Measurements from ENCODE around the gene GC. TPM values are rescaled to one million over a fixed set of nuclear protein-coding genes. Genes with fewer than 3 reads are reported as not detected.

Gene GC
- total RNA-seq, 1 experiment from 2014 or later: 1.9 TPM

DNA sequence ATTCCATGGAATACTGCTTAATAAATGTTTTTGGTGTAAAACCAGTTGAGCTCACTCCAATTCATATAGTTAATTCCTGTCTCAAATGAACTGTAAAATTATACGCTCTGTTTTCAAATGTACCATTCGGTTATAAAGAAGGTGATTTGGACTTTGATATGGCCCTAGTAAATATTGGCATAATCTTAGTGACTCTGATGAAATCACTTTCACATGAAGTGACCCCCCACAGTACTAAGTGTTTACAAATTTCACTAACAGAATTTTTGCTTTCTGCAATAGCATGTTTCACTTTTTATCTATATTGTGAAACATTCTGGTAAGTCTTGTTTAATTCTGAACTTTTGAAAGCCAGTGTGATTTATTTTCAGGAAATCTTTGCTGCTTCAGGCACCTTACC lies 10.9 kb downstream of the GC start (continued):
- TF ChIP-seq NR3C1 (CRISPR knock-in tag; conservative IDR thresholded peaks at IDR 0.05; ENCODE audit: low read depth) (no peak), JAZF1 (CRISPR knock-in tag; IDR thresholded peaks at IDR 0.05) (no peak), TEAD4 (CRISPR knock-in tag; IDR thresholded peaks at IDR 0.05) (no peak), ZNF232 (CRISPR knock-in tag; IDR thresholded peaks at IDR 0.05) (no peak), ZNF671 (CRISPR knock-in tag; IDR thresholded peaks at IDR 0.05) (no peak)
- TF ChIP-seq, protein P1, sequence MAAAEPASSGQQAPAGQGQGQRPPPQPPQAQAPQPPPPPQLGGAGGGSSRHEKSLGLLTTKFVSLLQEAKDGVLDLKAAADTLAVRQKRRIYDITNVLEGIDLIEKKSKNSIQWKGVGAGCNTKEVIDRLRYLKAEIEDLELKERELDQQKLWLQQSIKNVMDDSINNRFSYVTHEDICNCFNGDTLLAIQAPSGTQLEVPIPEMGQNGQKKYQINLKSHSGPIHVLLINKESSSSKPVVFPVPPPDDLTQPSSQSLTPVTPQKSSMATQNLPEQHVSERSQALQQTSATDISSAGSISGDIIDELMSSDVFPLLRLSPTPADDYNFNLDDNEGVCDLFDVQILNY (CRISPR knock-in tag; IDR thresholded peaks at IDR 0.05): no peak
- TF ChIP-seq, protein P2, sequence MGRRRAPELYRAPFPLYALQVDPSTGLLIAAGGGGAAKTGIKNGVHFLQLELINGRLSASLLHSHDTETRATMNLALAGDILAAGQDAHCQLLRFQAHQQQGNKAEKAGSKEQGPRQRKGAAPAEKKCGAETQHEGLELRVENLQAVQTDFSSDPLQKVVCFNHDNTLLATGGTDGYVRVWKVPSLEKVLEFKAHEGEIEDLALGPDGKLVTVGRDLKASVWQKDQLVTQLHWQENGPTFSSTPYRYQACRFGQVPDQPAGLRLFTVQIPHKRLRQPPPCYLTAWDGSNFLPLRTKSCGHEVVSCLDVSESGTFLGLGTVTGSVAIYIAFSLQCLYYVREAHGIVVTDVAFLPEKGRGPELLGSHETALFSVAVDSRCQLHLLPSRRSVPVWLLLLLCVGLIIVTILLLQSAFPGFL (CRISPR knock-in tag; IDR thresholded peaks at IDR 0.05; ENCODE audit: borderline replicate concordance): no peak
- TF ChIP-seq, protein P3, sequence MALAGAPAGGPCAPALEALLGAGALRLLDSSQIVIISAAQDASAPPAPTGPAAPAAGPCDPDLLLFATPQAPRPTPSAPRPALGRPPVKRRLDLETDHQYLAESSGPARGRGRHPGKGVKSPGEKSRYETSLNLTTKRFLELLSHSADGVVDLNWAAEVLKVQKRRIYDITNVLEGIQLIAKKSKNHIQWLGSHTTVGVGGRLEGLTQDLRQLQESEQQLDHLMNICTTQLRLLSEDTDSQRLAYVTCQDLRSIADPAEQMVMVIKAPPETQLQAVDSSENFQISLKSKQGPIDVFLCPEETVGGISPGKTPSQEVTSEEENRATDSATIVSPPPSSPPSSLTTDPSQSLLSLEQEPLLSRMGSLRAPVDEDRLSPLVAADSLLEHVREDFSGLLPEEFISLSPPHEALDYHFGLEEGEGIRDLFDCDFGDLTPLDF (CRISPR knock-in tag; IDR thresholded peaks at IDR 0.05): no peak
- TF ChIP-seq, protein P4, sequence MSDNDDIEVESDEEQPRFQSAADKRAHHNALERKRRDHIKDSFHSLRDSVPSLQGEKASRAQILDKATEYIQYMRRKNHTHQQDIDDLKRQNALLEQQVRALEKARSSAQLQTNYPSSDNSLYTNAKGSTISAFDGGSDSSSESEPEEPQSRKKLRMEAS (CRISPR knock-in tag; IDR thresholded peaks at IDR 0.05): no peak

DNA sequence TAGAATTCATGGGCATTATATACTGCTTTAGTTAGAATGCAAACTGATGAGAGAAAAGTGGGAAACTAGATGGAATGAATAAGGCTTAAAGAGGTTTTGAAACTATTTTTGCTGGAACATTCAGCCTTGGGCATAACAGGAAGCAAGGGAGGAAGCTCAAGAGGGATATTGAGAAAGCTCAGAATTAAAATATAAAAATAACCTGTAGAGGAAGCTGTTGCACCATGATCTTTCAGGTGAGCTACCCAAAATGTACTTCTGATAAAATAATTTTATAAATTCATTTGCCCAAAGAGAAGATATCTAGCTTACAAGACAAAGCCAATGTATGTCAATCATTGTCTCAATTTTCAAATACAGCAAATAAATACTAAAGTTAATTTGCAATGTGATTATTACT lies 11.3 kb downstream of the GC start:
- ChIA-PET CTCF (interaction anchor here (0.6 to 2.3 kb wide), 15 partner anchors 13 to 828 kb away, joined by 3 to 17 read pairs (median 4); no protein-coding TSS in a partner anchor), POLR2A (no interaction called here)
- H3K9me3 Mint-ChIP-seq: 0 out of 2 replicates have a peak, but pooled peaks cover 5% of the 10 kb centered on the region
- no peak overlapping the region for H3K4me3 Mint-ChIP-seq
- H3K4me1 Mint-ChIP-seq: peaks cover 37% of the 10 kb centered on the region
- H3K36me3 Mint-ChIP-seq: peaks cover 12% of the 10 kb centered on the region
- H3K27ac Mint-ChIP-seq: peak overlapping the region; percentile 80; the same call in 1 of the 2 replicates
- TF ChIP-seq GABPB1 (CRISPR knock-in tag; IDR thresholded peaks at IDR 0.05): no peak
- no peaks in the 10 kb centered on the region for H3K27me3 Mint-ChIP-seq (ENCODE audit: low read depth)
- DNase-seq (ENCODE audit: low spot score) (no peak), ATAC-seq (peak; percentile 32; the same call in 1 of the 2 replicates)

DNA sequence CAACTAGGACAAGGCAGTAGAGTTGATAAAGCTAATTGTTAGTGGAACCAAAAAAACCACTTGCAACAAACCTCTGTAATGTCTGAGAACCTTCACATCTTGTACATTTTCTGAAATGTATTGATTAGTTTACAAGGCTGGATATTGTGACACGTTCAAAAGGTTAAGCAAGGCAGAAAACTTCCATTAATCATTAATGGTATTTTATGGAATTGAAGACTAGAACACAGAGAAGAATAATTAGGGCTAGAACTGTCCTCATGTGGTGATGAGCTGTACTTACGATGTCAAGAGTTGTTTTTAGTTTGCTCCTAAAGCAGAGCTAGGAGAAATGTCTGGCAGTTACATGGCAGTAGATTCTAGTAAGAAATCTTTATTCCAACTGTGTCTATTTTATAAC lies 12.3 kb downstream of the GC start:
- ChIA-PET CTCF (interaction anchor here (0.6 kb wide), 1 partner anchor 515 kb away, joined by 3 read pairs; no protein-coding TSS in a partner anchor), POLR2A (no interaction called here)
- no peak for DNase-seq (ENCODE audit: low spot score)
- H3K27ac Mint-ChIP-seq: no peak overlapping the region
- peaks cover 12% of the 10 kb centered on the region for H3K36me3 Mint-ChIP-seq
- H3K9me3 Mint-ChIP-seq: 0 out of 2 replicates have a peak, but pooled peaks cover 5% of the 10 kb centered on the region
- H3K4me1 Mint-ChIP-seq: peaks cover 44% of the 10 kb centered on the region
- ATAC-seq: no peak
- H3K4me3 Mint-ChIP-seq: no peak overlapping the region
- no peaks in the 10 kb centered on the region for H3K27me3 Mint-ChIP-seq (ENCODE audit: low read depth)
- TF ChIP-seq, protein P2 (CRISPR knock-in tag; IDR thresholded peaks at IDR 0.05; ENCODE audit: borderline replicate concordance): no peak
- TF ChIP-seq, protein P5, sequence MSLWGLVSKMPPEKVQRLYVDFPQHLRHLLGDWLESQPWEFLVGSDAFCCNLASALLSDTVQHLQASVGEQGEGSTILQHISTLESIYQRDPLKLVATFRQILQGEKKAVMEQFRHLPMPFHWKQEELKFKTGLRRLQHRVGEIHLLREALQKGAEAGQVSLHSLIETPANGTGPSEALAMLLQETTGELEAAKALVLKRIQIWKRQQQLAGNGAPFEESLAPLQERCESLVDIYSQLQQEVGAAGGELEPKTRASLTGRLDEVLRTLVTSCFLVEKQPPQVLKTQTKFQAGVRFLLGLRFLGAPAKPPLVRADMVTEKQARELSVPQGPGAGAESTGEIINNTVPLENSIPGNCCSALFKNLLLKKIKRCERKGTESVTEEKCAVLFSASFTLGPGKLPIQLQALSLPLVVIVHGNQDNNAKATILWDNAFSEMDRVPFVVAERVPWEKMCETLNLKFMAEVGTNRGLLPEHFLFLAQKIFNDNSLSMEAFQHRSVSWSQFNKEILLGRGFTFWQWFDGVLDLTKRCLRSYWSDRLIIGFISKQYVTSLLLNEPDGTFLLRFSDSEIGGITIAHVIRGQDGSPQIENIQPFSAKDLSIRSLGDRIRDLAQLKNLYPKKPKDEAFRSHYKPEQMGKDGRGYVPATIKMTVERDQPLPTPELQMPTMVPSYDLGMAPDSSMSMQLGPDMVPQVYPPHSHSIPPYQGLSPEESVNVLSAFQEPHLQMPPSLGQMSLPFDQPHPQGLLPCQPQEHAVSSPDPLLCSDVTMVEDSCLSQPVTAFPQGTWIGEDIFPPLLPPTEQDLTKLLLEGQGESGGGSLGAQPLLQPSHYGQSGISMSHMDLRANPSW (CRISPR knock-in tag; conservative IDR thresholded peaks at IDR 0.05; ENCODE audit: low read depth): no peak
- TF ChIP-seq SMAD4 (CRISPR knock-in tag; IDR thresholded peaks at IDR 0.05) (no peak), KAT7 (CRISPR knock-in tag; IDR thresholded peaks at IDR 0.05; ENCODE audit: borderline replicate concordance) (no peak), TEAD4 (CRISPR knock-in tag; IDR thresholded peaks at IDR 0.05) (no peak), ZNF219 (CRISPR knock-in tag; IDR thresholded peaks at IDR 0.05; ENCODE audit: borderline replicate concordance) (no peak), NFATC4 (CRISPR knock-in tag; IDR thresholded peaks at IDR 0.05) (no peak), NFE2L1 (CRISPR knock-in tag; IDR thresholded peaks at IDR 0.05) (no peak), ZNF121 (CRISPR knock-in tag; IDR thresholded peaks at IDR 0.05) (no peak)
- TF ChIP-seq, protein P6, sequence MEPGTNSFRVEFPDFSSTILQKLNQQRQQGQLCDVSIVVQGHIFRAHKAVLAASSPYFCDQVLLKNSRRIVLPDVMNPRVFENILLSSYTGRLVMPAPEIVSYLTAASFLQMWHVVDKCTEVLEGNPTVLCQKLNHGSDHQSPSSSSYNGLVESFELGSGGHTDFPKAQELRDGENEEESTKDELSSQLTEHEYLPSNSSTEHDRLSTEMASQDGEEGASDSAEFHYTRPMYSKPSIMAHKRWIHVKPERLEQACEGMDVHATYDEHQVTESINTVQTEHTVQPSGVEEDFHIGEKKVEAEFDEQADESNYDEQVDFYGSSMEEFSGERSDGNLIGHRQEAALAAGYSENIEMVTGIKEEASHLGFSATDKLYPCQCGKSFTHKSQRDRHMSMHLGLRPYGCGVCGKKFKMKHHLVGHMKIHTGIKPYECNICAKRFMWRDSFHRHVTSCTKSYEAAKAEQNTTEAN (CRISPR knock-in tag; IDR thresholded peaks at IDR 0.05): no peak
- TF ChIP-seq, protein P7, sequence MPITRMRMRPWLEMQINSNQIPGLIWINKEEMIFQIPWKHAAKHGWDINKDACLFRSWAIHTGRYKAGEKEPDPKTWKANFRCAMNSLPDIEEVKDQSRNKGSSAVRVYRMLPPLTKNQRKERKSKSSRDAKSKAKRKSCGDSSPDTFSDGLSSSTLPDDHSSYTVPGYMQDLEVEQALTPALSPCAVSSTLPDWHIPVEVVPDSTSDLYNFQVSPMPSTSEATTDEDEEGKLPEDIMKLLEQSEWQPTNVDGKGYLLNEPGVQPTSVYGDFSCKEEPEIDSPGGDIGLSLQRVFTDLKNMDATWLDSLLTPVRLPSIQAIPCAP (CRISPR knock-in tag; IDR thresholded peaks at IDR 0.05): no peak
- TF ChIP-seq, protein P8, sequence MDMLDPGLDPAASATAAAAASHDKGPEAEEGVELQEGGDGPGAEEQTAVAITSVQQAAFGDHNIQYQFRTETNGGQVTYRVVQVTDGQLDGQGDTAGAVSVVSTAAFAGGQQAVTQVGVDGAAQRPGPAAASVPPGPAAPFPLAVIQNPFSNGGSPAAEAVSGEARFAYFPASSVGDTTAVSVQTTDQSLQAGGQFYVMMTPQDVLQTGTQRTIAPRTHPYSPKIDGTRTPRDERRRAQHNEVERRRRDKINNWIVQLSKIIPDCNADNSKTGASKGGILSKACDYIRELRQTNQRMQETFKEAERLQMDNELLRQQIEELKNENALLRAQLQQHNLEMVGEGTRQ (CRISPR knock-in tag; IDR thresholded peaks at IDR 0.05): no peak
- TF ChIP-seq, protein P9, sequence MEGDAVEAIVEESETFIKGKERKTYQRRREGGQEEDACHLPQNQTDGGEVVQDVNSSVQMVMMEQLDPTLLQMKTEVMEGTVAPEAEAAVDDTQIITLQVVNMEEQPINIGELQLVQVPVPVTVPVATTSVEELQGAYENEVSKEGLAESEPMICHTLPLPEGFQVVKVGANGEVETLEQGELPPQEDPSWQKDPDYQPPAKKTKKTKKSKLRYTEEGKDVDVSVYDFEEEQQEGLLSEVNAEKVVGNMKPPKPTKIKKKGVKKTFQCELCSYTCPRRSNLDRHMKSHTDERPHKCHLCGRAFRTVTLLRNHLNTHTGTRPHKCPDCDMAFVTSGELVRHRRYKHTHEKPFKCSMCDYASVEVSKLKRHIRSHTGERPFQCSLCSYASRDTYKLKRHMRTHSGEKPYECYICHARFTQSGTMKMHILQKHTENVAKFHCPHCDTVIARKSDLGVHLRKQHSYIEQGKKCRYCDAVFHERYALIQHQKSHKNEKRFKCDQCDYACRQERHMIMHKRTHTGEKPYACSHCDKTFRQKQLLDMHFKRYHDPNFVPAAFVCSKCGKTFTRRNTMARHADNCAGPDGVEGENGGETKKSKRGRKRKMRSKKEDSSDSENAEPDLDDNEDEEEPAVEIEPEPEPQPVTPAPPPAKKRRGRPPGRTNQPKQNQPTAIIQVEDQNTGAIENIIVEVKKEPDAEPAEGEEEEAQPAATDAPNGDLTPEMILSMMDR (IDR thresholded peaks at IDR 0.05): no peak

Data from WTC11 (cell line).